ENCODE measurements around the gene PCSK5. TPM values are rescaled to one million over a fixed set of nuclear protein-coding genes. Genes with fewer than 3 reads are reported as not detected.

Gene PCSK5
- total and polyA plus RNA-seq, 2 of the 8 experiments (the other 6 are each of a cell fraction or from before 2014, with no cell fraction given): 5.5 to 10.7 TPM

- no peak overlapping the region for H3K27ac ChIP-seq (ENCODE audit: low read depth, low read length)
- peaks cover 4% of the 10 kb centered on the region; the same call in 1 of the 2 replicates for H3K79me1 ChIP-seq (ENCODE audit: low read depth, low read length)
- DNase-seq (ENCODE audit: low read depth in 1 of 2, low spot score in 2 of 2): no peak
- H4K20me1 ChIP-seq (replicated peaks in 1 of 2; ENCODE audit: control insufficient read depth in 1 of 2, insufficient read depth in 2 of 2, low read length in 2 of 2): no peaks in the 10 kb centered on the region
- H3K9me3 ChIP-seq (ENCODE audit: insufficient read depth in 2 of 2, low read depth in 1 of 2, low read length in 1 of 2): no peaks in the 10 kb centered on the region
- H3K56ac ChIP-seq (replicated peaks; ENCODE audit: insufficient read length, low read depth, low read length): no peak overlapping the region
- no peaks in the 10 kb centered on the region for H3K23me2 ChIP-seq (ENCODE audit: low read depth, low read length)
- H3K4me3 ChIP-seq (ENCODE audit: extremely low read depth in 1 of 4, insufficient read depth in 2 of 4, low read depth in 3 of 4, low read length in 4 of 4): no peak overlapping the region
- H3K4me1 ChIP-seq (replicated peaks in 1 of 4; ENCODE audit: control insufficient read depth in 3 of 4, insufficient read depth in 4 of 4, low read length in 3 of 4): peaks cover 1 to 7% (median 2%) of the 10 kb centered on the region in 4 experiments; a peak in 2 of 7 replicates
- H3K4me2 ChIP-seq (ENCODE audit: insufficient read depth in 1 of 2, low read depth in 2 of 2, low read length in 2 of 2): no peak overlapping the region
- TF ChIP-seq FOSL1 (IDR thresholded peaks at IDR 0.05; ENCODE audit: insufficient read depth, low read depth, low read length) (no peak), TAF7 (optimal IDR thresholded peaks at IDR 0.05; ENCODE audit: borderline replicate concordance, low read depth, low read length) (no peak), TEAD4 (IDR thresholded peaks at IDR 0.05; ENCODE audit: low read depth, low read length) (no peak), HDAC6 (IDR thresholded peaks at IDR 0.05; ENCODE audit: low read depth, low read length) (no peak), ZNF274 (IDR thresholded peaks at IDR 0.05; ENCODE audit: borderline replicate concordance, extremely low read depth, low read length) (no peak), ASH2L (IDR thresholded peaks at IDR 0.05; ENCODE audit: low read length) (no peak), RAD21 (IDR thresholded peaks at IDR 0.05 in 1 of 2, conservative IDR thresholded peaks at IDR 0.05 in 1 of 2; ENCODE audit: low read depth in 2 of 2, low read length in 2 of 2) (no peak), SIRT6 (IDR thresholded peaks at IDR 0.05; ENCODE audit: low read length) (no peak), GTF2F1 (IDR thresholded peaks at IDR 0.05; ENCODE audit: borderline replicate concordance, low read depth, low read length) (no peak), POLR2AphosphoS5 (IDR thresholded peaks at IDR 0.05; ENCODE audit: low read depth, low read length) (no peak), CTBP2 (IDR thresholded peaks at IDR 0.05; ENCODE audit: borderline replicate concordance, insufficient read depth, insufficient read length, low read length) (no peak)
- H4K5ac ChIP-seq (ENCODE audit: insufficient read length, low read depth, low read length): no peak overlapping the region
- no peak overlapping the region for H2AK5ac ChIP-seq (ENCODE audit: low read depth, low read length)
- H2BK20ac ChIP-seq (ENCODE audit: low read length): no peak overlapping the region
- H3K79me2 ChIP-seq (ENCODE audit: control insufficient read depth in 1 of 2, insufficient read depth in 2 of 2, low read length in 2 of 2): no peaks in the 10 kb centered on the region
- no peak for FAIRE-seq
- POLR2A ChIA-PET (ENCODE audit: partially characterized antibody): no interaction called here
- no peak overlapping the region for H3K9ac ChIP-seq (replicated peaks in 1 of 4; ENCODE audit: extremely low read depth in 1 of 4, low read depth in 3 of 4, low read length in 3 of 4)
- H3K14ac ChIP-seq (ENCODE audit: insufficient read length): no peak overlapping the region
- H3K18ac ChIP-seq (ENCODE audit: extremely low read depth, low read length): no peak overlapping the region
- no peak overlapping the region for H3K23ac ChIP-seq (ENCODE audit: insufficient read length)
- H3K36me3 ChIP-seq (ENCODE audit: control insufficient read depth in 2 of 4, insufficient read depth in 4 of 4, low read length in 3 of 4): no peaks in the 10 kb centered on the region
- no peak overlapping the region for H4K8ac ChIP-seq (ENCODE audit: extremely low read depth, insufficient read depth, low read length)
- CTCF ChIA-PET (ENCODE audit: partially characterized antibody): interaction anchor here (0.6 to 1.6 kb wide), 4 partner anchors 15 to 345 kb away, joined by 3 to 8 read pairs (median 6); no protein-coding TSS in a partner anchor
- no peaks in the 10 kb centered on the region for H3K27me3 ChIP-seq (replicated peaks in 1 of 4; ENCODE audit: control insufficient read depth in 3 of 4, extremely low read depth in 1 of 4, insufficient read depth in 3 of 4, low read length in 3 of 4)
- no peak overlapping the region for H4K91ac ChIP-seq (replicated peaks; ENCODE audit: insufficient read length, low read length)
- no peak overlapping the region for H2AFZ ChIP-seq (ENCODE audit: low read length)
- H2BK5ac ChIP-seq (ENCODE audit: low read depth, low read length): no peak overlapping the region
- H2BK12ac ChIP-seq (ENCODE audit: low read depth, low read length): no peak overlapping the region
- WGBS, 2 experiments (ENCODE audit: extremely low coverage in 1 of 2, insufficient coverage in 1 of 2, insufficient read length in 1 of 2, insufficient replicate concordance in 2 of 2, low coverage in 1 of 2, low lambda C conversion rate in 2 of 2, missing lambda C conversion rate in 1 of 2): 85% methylated on average over 3 of the region's 3 CpGs; no CpG with 5 or more reads in 1 of the 2 experiments
- no peak overlapping the region for H2BK120ac ChIP-seq (replicated peaks; ENCODE audit: low read depth, low read length)
- no peak overlapping the region for H2BK15ac ChIP-seq (ENCODE audit: low read length)
- no peak overlapping the region for H3K4ac ChIP-seq (replicated peaks; ENCODE audit: insufficient read length, low read depth, low read length)
Measured at GRCh38 chr9:75958226-75958625, 67.8 kb downstream of the PCSK5 start.
